GM19463 (cell line): Measurements from ENCODE around the gene DOCK9.
"Not testable (repeated sequence)": the region's sequence is repeated elsewhere in the genome, so short reads cannot be mapped to it uniquely, and the experiment has no call there.

Experiments
- ATAC-seq: cut with Tn5 transposase; IDR thresholded peaks from one replicate; pipeline ENCODE4 v1.9.1; 2021; ENCODE audit warnings: mild to moderate bottlenecking, moderate library complexity; ENCODE audit not compliant: unreplicated experiment

Gene DOCK9

GRCh38 chr13:98921786-98922185 is 56.1 kb downstream of the DOCK9 start:
- no peak for ATAC-seq

GRCh38 chr13:98921015-98921580 is 56.8 kb downstream of the DOCK9 start:
- ATAC-seq: no peak

- no peak for ATAC-seq
Measured at GRCh38 chr13:98919566-98919965, 58.3 kb downstream of the DOCK9 start.

- no peak for ATAC-seq
Measured at GRCh38 chr13:98918771-98919170, 59.1 kb downstream of the DOCK9 start.

GRCh38 chr13:98917116-98917515 is 60.7 kb downstream of the DOCK9 start:
- ATAC-seq: no peak

DNA sequence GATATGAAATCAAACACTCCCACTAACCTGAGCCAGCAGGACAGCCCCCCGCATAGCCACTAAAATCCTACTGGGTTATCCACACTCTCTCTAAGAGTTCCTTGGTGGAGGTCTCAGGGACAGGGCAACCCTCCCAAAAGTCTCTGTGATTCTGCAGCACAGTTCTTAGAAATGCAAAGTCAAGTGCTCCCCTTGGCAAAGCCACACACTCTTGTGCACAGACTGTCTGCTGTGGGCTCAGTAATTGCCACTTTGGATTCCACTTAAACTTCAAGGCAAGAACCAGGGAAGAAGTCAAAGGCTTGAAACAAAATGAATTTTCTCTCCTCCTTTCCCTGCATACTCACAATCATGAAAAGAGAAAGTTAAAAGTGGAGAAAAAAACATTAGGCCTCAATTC is 61.5 kb downstream of the DOCK9 start:
- no peak for ATAC-seq

DNA sequence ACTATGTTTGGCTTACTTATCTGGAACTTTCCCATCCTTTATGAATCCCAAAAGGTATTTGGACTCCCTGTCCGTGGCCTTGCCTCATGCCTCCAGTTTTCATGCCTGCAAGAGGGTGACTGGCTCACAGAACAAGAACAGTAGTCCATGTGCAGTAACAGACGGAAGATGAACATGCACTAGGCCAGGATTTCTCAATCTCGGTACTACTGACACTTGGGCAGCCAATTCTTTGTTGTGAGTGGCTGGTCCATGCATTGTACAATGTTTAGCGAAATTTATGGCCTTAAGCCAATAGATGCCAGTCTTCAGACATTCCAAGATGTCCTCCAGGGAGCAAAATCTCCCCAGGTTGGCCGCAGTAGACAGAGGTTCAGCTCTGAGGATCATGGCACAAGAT is 61.9 kb downstream of the DOCK9 start:
- no peak for ATAC-seq

DNA sequence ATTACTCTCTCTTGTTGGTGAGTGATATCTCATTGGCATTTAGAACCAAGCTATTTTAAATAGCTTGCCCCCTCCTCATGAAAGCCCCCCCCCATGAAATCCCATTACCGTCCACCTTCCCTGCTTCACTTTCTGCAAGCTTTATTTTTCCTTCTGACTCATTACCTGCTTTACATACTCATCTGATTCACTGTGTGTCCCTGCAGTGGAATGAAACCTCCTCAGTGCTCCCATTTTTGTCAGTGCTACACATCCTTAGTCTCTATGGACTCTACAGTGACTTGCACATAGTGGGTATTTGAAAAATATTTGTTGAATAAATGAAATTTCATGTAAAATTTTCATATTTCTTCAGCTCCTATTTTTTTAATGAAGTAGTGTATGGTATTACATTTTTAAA is 62.3 kb downstream of the DOCK9 start:
- ATAC-seq: no peak

- no peak for ATAC-seq
Measured at GRCh38 chr13:98913741-98914140, 64.1 kb downstream of the DOCK9 start.

DNA sequence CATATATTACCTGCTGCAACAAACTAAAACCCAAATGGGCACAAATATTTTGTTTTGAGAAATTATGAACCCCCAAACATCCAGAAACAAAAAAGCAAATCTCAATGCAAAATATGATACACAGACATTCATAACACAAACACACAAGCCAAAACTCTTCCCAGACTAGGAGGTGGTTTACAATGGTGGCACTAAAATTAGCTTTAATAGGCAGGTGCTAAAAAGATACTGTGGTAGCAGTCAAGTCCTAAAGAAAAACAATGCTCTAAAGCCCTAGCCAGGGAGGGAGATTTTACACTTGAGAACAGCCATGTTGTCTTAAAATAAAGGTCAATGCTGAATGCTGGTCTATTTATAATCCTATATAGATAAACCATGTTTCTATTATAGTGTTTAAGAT is 65.0 kb downstream of the DOCK9 start:
- no peak for ATAC-seq

GRCh38 chr13:98910501-98910951 is 67.3 kb downstream of the DOCK9 start:
- no peak for ATAC-seq

GRCh38 chr13:98909016-98909415 is 68.8 kb downstream of the DOCK9 start:
- ATAC-seq: no peak

DNA sequence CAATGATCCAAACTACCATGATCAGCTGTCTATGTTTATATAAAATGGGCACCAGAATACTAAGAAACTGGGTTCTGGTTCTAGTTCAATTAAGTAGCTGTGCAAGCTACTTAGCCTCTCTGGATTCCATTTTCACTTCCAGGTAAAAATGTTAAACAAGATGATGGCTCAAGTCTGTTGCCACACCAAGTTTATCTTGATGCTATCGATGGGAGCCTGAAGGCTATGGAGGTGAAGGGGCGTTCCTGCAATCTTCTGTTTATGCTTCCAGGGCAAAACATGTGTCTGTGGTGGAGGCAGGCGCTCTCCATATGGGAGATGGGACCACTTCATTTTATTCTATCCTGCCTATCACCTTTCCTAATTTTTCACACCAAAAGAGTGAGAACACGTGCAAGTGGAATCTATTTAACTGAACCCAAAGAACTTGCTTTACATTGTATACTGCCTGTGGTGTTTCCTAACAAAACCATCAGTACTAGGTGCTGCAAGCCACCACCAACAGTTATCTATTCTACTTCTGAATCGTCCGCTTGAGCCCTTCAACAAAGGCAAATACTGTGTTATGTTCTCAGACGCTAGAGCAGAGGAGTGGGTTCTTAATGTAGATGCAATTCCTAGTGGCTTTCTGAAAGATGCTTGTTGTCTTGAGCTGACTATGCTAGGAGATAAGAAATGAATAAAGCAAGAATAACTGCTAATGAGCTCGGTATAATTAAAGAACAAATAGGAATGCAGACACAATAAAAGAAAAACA is 70.9 kb downstream of the DOCK9 start:
- no peak for ATAC-seq

- ATAC-seq: no peak
Measured at GRCh38 chr13:98905199-98905598, 72.7 kb downstream of the DOCK9 start.

GRCh38 chr13:98900442-98900841 is 77.4 kb downstream of the DOCK9 start:
- no peak for ATAC-seq

- no peak for ATAC-seq
Measured at GRCh38 chr13:98897706-98898105, 80.2 kb downstream of the DOCK9 start.

DNA sequence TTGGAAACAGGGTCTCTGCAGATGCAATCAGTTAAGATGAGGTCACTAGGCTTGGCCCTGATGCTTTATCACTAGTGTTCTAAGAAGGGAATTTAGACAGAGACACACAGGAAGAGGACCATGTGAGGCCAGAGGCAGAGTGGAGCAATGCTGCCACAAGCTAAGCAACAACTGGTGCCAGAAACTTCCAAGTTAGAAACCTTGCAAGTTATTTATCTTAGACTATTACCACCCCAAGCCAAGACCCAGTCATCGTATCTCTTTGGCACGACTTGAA is 81.1 kb downstream of the DOCK9 start:
- no peak for ATAC-seq

- no peak for ATAC-seq
Measured at GRCh38 chr13:98896083-98896867, 81.6 kb downstream of the DOCK9 start.

- not testable (repeated sequence) for ATAC-seq
Measured at GRCh38 chr13:98894814-98895213, 83.0 kb downstream of the DOCK9 start.

- no peak for ATAC-seq
Measured at GRCh38 chr13:98893371-98893770, 84.5 kb downstream of the DOCK9 start.

GRCh38 chr13:98892821-98893220 is 85.0 kb downstream of the DOCK9 start:
- ATAC-seq: no peak

GRCh38 chr13:98892077-98892476 is 85.8 kb downstream of the DOCK9 start:
- no peak for ATAC-seq
